ENCODE data around the gene HP1BP3.
"Not testable (repeated sequence)": the region's sequence is repeated elsewhere in the genome, so short reads cannot be mapped to it uniquely, and the experiment has no call there.

HP1BP3 gene

DNA sequence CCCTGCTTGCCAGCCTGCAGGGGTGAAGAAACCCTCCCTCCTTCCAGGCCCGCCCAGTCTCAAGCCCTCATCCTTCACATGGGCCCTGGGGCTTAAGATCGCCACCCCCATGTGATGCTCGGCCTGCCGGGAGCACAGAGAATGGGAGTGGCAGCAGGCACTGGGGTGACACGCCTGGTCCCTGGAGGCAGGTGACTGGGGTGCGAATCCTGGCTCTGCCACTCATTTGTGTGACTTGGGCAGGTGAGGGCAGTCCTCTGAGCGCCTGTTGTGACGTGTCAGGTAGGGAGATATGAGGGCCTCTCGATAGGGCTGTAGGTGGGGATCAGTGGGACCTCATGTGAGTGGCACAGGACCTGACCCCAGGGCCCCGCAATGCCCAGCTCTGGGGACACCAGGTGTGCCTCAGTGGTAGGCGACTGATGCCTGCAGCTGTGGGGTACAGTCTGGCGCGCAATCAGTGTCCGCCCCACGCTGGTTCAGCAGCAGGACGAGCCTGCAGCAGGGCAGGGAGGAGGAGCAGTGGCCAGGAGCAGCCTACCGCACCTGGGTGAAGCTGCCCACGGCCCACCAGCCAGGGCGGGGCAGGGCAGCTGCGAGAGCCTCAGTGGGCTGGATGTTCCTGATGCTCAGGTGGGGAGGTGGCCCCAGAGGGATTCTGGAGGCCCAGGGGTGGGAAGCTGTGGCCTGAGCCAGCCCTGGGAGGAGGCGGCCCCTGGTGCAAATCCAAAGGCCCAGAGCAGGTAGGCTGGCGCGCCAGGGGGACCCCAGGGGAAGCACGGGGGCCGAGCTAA is 60.8 kb downstream of the HP1BP3 start:
- DNase-seq: no peak

DNA sequence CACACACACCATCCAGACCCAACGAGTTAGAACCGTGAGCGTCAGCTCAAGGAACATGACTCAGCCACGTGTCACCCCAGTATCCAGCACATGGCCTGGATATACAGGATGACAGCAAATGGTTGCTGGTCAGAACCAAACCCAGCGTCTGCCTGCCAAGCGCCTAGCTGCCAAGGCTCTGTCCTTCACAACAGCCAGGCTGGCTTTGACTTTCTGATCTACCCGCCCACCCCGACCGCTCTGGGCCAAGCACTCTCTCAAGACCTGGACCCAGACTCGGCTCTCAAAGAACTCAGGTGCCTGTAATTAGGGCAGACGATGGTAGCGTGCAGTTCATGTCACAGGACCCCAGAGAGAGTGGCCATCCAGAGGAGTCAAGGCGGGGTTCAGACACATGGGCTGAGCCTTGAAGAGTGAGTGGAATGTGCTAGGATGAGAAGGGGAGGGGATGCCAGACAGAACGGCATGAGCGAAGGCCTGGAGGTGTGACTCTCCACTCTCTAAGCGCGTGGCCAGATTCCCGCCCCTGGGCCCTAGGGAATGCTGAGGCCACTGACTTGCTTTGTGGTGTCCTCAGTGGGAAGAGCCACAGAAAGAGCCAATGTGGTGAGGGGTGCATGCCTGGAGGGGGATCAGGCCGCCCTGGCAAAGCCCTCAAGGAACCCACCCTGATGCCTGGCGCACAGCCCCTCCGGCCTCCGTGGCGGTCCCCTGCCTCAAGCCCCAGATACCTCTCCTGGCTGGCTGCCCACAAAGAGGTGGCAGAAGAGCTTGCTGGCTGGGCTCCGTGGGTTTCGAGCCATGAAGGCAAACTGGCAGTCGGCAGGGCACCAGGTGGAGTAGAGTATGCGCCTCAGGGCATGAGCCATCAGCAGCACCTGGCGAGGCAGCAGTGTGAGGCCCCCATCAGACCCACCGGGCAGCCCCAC is 61.7 kb downstream of the HP1BP3 start:
- no peak for DNase-seq

DNA sequence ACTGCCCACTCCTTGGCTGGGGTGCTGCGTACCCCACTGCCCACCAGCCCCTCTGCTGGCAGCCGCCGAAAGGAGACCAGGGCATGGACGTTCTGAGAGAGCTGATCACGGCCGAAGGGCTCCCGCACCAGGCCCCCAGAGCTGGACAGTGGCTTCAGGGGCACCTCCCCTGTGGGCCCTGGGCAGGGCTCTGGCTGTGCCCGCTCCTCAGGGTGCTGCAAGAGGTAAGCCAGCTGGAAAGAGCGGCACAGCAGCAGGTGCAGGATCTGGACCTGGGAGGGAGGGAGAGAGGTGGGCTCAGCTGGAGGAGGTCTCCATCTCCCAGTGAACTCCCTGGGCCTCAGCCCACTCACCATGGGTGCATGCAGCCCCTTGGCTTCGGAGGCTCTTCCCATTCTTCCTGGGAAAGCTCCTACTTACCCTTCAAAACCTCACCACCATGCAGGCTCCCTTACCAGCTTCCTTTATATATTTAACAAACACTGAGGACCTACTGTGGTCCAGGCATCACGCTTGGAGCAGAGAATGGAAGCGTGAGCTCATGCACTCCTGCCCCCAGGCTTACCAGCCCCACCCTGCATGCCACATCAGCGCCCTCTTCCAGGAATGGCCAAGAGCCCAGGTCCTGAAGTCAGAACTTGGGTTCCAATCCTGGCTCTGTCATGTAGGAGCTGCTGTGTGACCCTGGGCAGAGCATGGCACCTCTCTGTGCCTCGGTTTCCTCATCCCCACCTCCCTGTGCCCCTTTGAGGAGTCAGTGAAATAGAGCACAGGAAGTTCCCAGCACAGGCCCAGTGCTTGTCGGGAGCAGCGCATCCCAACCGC is 62.5 kb downstream of the HP1BP3 start:
- no peak for DNase-seq

DNA sequence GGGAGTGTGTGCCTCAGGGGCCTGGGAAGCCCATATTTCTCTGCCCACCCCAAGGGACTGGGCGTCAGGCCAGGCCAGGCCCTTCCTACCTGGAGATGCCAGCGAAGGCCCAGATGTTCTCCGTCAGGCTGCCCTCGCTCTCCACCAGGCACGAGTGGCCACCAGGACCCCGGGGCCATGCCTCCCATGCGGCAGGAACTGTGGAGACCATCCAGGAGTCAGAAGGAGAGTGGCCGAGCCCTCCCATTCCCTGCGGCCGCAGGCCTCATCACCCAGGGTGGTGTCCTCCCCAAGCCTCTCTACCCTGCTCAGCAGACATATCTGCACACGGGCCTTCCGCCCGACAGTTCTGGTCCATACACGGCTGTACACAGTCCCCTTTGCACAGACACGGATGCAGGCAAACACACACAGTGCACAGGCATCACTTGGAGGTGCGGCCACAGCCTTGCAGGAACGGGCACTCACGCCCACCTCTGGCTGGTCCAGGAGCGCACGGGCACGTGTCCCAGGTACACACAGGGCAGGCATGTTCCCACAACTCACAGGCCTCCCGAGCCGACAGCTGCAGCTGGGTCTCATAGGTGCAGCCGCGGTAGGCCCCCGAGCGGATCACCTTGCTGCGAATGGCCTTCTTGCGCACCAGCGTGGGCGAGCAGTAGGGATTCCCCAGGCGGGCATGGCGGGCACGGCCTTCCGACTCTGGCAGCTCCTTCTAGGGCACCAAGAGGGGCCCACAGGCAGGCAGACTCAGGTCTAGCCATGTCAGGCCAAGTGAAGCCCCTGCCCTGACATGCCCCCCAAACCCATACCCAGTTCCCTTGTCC is 63.4 kb downstream of the HP1BP3 start:
- DNase-seq: no peak

DNA sequence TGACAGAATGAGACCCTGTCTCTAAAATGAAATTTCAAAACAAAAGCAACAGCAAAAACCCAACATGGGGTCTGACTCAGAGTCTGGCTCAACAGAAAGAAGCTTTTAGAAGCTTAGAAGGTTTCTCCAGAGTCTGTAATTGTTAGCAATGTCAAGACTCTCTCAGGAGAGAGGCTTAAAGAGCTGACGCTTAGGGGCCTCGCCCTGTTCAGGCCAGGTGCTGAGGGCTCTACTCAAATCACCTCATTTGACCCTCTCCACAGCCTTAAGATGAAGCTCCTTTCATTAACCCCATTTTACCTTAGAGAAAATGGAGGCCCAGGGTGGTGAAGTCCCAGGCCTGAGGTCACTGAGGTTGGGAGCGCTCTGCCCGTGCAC is 64.0 kb downstream of the HP1BP3 start:
- no peak for DNase-seq

DNA sequence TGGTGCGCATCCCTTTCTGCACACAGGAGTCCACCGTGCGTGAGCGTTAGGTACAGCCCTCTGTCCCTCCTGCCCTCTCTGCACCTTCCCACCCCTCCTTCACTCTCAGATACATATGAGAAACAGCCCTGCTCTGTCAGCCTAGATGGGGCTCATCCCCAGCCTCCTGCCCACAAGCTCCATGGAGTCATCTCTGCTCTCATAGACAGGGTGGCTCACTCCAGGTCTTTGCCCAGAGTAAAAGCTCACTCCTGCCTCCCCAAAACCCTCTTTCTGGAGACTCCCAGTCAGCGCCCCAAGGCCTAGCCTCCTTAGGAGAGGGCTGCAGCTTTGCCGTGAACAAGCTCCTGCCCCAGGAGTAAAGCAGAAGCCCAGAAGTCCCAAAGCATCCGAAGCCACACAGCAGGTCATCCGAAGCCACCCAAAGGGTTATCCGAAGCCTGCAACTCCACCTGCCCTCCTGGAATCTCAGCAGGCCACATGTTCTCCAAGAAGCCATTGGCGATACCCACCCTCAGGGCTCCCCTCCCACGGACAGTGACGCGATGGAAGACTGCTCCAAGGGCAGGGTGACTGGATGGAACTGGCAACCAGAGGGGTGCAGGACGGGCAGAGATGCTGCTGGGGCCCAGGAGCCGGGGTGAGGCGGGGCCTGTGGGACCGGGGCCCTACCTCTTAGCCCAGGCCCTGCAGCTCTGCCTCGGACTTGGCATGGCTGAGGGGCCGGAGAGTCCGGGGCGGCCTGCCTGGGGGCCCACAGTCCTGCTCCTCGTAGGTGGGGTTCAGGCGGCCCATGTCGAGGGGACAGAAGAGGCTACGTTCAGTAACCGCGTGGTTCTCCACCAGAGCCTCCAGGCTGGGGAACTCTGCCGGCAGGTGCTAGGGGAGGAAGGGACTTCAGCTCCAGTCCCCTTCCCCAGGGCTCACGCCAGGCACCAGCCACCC is 65.7 kb downstream of the HP1BP3 start:
- no peak for DNase-seq

DNA sequence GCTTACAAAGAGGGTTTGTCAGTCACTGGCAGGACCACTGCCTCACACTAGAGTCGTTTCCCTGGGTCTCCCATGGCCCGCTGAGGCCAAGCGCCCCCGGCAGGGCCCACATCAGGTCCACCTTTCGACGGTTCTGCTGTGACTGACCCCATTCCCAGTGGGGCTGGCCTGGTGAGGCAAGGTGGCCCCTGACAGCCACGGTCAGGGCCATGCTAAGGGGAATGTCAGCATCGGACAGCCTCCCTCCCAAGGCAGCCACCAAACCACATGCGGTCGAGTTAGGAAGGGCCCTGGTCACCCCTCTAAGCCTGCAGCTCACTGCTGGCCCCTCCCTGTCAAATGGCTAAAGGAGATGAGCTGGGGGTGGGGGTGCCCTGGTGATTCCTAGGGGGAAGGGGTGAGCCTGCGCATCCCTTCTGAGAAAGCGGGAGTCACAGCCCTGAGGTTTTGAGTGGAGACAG is 66.4 kb downstream of the HP1BP3 start:
- DNase-seq: no peak

DNA sequence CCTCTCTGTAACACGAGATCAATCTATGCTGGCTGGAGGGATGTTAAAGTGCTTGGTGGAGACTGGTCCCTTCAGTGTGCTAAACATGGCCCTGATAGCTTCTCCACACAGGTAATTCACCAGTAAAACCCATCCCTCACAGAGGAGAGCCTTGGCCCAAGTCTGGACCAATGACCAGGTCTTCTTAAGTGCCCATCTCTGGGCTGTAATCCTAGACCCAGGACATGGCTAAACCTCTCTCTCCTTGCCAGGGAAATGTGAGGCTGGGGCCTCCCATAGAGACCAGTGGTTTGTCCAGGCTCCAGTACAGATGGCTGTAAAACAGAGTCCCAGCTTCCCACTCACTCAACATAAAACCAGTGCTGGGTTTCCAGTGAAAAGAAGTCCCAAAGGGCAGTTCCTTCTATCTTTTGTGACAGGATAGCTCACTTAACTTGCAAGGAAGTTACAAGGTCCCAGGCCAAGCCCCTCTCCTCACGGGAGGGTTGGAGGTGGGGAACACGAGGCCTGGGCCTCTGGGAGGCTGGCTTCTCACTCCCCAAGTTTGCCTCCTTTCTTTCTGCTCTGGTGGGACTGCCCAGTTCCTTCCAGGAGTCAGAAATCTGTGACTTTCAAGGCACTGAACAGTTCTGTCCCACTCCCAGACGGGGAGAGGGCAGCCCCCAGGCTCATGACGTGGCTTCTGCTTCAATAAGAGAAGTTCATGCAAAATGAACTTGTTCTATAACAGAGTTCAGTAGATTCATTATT is 67.1 kb downstream of the HP1BP3 start:
- no peak for DNase-seq

DNA sequence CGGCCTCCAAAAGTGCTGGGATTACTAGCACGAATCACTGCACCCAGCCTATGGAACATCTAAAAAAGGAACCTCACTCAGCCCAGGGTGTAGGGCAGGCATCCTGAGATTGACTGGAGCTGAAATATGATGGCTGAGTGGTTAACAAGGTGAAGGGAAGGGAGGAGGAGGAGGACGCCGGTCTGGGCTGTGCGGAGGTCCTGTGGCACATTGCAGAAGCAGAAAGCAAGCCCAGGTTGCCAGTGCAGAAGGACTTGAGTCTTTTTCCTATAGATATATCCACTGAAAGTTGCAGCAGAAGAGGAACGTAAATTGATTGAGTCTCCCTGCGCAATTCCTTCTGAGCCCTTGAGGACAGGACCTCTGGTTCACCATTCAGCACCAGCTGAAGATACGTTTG is 67.8 kb downstream of the HP1BP3 start:
- DNase-seq: no peak

DNA sequence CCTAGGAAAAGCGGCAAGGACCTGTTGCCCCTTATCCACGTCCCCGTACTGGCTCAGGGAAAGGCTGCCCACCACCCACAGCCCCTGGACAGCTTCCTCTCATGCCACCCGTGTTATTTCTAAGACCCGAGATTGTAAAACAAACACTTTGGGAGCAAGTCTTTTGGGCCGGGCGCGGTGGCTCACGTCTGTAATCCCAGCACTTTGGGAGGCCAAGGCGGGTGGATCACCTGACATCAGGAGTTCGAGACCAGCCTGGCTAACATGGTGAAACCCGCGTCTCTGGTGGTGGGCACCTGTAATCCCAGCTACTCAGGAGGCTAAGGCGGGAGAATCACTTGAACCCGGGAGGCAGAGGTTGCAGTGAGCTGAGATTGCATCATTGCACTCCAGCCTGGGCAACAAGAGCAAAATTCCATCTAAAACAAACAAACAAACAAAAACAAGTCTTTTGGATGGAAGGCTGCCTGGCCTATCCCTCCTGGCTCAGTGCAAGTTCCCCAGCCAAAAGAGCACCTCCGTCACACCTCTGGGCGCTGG is 68.7 kb downstream of the HP1BP3 start:
- DNase-seq: not testable (repeated sequence)

DNA sequence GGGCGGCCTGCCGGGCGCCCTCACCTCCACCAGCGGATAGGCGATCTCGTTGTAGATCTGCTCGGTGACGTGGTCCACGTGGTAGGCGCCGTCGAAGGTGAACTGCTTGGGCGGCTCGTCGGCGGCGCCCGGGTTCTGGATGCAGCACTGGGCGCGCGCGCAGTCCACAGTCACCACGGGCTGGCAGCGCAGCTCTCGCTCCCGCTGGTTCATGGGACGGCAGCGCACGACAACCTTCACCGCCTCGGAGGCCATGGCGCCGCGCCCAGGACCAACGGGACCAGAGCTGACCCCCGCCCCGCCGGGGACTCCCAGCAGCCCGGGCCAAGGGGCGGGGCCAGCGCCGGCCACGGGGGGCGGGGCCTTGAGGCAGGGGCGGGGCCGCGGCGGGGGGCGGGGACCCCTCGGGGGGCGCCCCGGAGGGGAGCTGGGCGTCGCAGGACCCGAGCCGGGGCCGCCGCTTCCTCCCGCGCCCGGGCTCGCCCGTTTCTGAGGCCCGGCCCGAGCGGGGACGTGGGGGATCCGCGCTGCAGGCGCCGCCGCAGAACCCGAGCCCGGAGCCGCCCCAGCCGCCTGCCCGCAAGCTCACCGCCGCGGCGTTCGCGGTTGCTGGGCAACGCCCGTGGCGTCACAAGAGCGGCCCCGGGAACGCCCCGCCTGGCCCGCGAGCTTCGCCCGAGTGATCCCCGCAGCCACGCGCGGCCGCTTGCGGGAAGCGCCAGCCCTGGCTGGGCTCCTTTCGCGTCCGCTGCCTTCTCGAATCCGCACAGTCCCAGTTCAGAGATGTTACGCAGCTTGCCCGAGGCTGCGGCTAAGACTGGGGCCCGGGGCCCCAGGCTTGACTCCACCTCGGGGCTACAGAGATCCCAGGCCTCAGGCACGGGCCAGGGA is 69.4 kb downstream of the HP1BP3 start, which contains the start of gene KIF17:
Gene KIF17, minus strand, starts transcription at position 556 of the 891 bp plus-strand sequence. Its CDS starts 301 bp downstream, at position 255.
- no peak for DNase-seq

DNA sequence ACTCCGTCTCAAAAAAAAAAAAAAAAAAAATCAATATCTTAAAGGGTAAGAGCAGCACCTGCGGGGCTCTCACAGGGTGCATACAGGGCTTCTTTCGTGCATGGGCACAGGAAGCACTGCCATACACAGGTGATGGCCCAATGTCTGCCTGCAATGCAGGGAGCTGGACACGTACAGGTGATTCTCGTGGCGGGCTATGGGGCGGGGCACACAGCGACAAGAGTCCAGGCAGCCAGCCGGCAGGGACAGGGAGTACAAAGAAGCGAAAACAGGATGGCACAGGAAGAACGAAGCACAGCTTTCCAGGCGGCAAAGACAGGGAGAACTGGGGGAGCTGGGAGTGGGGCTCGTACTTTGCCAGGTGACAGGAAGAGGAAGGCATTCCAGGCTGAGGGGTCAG is 70.9 kb downstream of the HP1BP3 start:
- no peak for DNase-seq

DNA sequence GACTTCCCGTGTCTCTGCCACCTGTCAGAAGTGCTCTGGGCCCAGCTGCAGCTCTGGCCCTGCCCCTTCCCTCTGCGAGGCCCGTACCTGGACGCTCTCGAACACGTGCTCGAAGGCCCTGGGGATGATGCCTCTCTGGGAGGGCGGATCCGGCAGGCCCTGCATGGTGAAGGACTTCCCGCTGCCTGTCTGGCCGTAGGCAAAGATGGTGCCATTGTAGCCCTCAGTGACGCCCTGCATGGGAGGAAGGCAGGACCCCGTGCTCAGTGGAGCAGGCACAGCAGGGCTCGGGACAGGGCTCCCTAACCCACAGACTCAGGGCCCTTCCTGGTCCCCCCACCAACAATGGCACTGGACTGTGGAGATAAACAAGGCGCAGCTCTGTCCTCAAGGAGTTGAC is 71.7 kb downstream of the HP1BP3 start:
- DNase-seq: no peak

DNA sequence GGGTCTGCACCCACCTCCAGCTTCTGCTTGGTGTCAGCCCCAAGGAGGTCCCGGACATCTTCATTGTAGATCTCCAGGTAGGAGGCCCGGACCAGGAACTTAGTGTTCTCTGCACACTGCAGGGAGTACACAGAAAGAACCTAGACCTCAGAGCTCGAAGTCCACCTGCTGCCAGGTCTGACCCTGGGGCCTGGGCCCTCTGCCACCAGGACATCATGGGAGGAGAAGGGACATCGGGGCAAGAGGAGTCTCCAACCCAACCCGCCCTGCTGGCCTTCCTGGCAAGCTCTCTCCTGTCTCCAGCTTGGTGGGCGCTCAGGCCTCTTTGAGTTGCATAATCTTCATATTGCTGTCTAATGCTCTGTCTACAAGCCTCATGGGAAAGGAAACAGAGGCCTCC is 73.7 kb downstream of the HP1BP3 start:
- no peak for DNase-seq

DNA sequence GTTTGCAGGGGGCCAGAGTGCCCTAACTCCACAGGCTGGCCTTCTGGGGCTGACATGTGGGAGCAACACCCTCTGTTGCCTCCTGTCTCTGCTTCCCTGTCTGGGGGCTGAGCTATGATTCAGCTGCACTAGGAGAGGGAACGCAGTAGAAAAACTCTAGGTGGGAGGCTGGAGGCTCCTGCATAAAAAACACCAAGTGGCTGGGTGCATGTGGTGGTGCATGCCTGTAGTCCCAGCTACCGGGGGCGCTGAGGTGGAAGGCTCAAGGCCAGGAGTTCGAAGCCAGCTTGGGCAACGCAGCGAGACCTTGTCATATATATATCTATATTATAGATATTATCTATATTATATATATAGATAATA is 74.9 kb downstream of the HP1BP3 start:
- no peak for DNase-seq

DNA sequence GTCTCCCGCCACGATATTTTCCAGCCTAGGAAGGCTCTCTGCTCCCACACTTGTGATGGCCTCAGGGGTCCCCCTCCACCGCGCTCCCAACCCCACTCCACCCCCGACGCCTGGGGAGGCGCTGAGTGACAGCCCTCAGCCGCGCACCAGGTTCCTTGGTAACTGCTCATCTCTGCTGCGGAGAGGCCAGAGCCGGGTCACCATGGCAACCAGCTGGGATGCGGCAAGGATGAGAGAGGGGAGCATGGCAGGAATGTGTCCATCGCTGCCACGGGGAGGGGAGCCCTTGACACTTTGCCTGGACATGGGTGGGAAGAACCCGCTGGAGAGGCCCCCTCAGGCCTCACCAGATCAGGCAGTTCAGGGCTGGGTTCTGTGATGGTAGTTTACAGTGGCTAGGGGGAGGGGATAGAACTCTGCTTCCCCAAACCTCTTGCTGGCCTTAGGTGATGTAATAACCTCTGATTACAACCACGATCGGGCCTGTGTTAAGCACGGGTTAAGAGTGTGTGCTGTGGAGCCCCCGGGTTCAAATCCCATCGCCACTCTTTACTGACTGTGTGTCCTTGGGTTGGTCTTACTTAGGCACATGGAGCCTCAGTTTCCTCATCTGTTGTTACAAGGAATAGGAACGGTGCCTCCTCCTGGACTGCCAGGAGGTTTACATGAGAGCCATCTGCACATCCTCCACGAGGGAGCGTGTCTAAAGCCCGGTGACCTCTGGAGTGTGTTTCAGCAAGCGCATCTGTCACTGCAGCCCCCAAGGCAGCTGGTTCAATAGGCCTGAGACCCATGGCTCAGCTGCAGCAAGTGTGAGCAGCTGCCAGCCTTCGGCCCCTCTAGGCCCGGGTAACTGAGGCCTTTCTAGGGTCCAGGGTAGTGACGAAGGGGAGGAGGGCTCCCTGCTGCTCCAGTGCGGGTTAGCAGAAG is 75.6 kb downstream of the HP1BP3 start:
- no peak for DNase-seq

DNA sequence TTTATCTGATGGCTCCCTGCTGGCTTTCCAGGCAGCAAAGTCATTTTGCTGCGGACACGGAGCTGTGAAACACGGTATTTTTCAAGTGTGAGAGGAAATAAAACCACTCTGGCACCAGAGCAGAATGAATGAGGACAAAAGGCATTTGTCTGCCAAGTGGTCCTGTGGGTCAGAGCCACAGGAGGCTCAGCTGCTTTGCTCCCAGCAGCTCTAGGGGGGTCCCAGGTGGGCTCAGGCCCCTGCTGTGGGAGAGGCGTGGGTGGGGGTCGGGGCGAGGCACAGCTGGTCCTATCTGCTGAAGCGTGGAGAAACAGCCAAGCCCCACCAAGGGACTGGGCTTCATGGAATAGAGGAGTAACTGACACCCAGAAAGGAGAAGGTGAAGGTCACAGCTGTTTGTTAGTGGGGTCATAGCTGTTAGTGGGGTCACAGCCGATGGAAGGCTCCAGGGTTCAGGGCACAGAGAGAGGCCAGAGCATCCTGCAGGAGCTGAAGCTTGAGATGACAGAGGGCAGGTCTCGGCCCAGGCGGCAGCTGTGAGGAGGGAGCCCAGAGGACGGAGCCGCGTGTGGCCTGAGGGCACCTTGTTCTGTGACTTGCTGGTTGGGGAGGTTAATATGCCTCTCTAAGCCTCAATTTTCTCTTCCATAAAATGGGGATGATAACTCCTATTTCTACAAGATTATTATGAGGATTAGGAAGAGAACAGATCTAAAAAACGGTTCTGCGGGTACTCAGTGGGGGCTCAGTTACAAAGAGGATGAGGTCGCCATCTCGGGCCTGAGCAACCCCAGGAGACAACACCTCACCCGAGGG is 76.4 kb downstream of the HP1BP3 start:
- DNase-seq: no peak

All from GF-D8 (cell line).